NCI-H1694 treated with DMSO at 0.1 percent for 48 hours (cell line): ENCODE results near the gene SCYGR4.
"Not testable (repeated sequence)": the region's sequence is repeated elsewhere in the genome, so short reads cannot be mapped to it uniquely, and the experiment has no call there.

Source experiments
- DNase-seq: peaks from one replicate; lab custom pipeline; 2025; lab: John Stamatoyannopoulos, UW

Gene SCYGR4, protein sequence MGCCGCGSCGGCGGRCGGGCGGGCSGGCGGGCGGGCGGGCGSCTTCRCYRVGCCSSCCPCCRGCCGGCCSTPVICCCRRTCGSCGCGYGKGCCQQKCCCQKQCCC

DNA sequence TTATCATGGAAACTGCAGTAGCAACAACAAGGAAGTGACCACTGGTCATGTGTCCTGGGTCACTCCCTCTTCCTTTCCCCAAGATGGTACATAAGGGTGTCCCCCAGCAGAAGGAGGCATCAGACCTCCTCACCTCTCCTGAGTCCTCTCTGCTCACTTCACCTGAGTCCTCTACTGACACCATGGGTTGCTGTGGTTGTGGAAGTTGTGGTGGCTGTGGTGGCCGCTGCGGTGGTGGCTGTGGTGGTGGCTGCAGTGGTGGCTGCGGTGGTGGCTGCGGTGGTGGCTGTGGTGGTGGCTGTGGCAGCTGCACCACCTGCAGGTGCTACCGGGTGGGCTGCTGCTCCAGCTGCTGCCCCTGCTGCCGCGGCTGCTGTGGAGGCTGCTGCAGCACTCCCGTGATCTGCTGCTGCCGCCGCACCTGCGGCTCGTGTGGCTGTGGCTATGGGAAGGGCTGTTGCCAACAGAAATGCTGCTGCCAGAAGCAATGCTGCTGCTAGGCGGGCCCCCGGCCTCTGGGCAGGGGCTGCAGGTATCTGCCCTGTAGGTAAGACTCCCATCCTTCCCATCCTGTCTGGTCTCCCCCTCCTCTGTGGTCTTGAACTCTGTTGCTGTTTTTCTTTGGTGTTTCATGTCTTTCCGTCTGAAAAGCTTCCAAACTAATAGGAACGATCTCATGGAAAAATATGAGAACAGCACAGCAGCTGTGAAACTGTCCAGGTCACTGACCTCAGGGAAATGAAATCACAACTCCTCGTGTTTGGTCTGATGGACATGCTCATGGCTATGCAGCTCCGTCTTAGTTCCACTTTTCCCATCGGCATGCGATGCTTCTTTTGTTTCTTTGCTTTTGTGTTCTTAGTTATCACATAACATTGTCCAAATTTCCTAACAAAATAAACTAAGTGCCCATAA is at the start of gene SCYGR4:
TSS of gene SCYGR4 (plus strand) at position 183 of the 915 bp plus-strand sequence. CDS start at position 183, 0 bp downstream.
- DNase-seq = no peak

DNA sequence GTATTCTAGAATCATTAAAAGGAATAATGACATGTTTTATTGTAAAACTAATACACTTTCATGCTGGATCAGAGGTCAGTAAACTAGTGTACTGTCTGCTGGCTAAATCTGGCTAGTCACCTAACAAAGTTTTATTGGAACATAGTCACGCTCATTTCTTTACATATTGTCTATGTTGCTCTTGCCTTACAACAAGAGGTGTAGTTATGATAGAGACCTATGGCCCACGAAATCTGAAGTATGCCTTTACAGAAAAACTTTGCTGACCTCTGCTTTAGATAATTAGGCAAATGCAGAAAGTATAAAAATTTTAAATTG is 48.5 kb upstream of the SCYGR4 start:
- no peak for DNase-seq

DNA sequence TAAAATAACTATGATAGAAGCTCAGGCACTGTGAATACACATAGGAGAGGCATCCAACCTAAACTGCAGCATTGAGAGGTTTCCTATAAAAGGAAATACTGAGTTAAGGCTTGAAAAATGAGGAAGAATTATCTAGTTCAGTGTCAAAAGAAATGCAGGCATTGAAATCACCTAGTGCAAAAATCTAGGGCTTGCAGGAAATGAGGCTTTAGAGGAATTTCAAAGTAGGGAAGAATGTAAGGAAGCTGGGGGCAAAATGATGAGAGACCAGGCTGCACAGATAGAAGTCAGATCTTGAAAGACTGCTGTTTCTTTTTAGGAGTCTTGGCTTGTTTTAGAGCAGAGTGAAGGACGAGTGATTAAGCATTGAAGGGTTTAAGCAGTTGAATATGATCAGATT is 46.7 kb upstream of the SCYGR4 start:
- no peak for DNase-seq

DNA sequence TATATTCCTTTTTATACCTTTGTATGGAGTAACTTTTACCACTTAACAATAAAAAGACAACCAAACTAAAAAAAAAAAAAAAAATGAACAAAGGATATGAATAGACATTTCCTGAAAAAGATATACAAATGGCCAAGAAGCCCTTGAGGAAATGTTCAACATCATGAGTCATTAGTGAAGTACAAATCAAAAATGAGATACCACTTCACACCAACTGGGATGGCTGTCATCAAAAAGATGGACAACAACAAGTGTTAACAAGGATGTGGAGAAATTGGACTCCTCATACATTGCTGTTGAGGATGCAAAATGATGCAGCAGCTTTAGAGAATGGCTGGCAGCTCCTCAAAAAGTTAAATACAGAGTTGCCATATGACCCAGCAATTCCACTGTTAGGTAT is 41.2 kb upstream of the SCYGR4 start:
- no peak for DNase-seq

DNA sequence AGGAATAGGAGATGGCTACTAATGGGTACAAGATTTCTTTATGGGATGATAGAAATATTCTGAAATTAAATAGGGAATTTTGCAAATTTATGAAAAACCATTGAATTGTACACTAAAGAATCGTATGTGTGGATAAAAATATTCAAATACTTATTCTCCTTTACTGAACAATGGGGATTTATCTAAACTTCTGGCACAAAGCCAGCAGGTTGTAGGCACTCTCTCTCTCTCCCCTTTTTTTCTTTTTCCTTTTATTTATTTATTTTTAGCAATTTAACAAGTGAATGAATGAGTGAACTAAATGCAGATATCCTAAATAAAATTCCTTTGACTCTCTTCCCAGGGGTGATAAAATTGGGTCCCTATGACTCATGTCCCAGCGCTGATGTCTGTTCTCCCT is 40.5 kb upstream of the SCYGR4 start:
- no peak for DNase-seq

DNA sequence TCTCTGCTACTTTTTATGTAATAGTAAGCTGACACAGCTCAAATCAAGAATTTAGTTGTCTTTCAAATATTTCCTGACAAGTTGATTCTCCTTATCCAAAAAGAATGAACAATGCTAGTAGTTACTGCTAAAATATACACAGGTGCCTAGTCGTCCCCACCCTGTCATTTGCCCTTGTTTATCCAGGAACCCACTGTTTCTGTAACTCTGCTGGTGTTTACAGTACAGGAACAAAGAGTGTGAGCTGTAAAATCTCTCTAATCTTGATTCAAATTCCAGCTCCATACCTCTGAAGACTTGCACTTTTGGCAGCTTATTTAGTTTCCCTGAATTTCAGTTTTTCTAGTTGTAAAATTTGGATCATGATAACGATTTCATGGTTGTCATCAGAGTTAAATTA is 39.7 kb upstream of the SCYGR4 start:
- no peak for DNase-seq

DNA sequence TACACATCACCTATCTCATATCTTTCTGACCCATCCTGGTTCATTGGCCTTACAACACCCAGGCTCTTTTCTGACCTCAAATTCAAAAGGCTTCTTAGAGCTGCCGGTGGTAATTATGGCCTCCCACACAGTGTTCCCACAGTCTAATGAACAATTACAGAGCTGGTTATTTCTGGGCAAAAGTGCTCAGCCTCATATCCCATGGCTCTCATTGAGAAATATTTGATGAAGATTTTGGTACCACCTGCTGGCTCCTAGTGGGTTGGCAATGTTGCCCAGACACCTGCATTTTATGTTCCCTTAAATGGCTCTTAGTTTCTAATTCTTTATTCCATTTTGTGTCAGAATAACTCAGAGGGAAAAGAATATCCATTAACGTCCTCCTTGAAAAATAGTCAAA is 38.7 kb upstream of the SCYGR4 start:
- DNase-seq = no peak

DNA sequence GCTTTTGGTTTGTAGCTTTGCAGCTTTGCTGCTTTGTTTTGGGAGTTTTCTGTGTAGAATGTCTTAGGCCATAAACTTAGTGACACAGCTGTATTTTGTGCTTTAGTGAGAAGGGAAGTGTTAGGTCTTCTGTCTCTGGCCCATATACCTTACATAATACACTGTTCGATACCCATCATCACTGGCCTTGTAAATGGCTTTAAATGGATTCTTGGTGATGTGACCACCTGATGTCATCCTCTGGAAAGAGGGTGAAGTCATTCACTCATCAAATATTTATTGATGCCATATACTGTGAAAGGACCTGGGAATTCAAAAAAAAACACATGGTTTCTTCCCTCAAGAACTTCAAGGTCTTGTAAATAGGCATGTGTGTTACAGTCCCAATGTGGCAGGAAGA is 37.5 kb upstream of the SCYGR4 start:
- DNase-seq = no peak

DNA sequence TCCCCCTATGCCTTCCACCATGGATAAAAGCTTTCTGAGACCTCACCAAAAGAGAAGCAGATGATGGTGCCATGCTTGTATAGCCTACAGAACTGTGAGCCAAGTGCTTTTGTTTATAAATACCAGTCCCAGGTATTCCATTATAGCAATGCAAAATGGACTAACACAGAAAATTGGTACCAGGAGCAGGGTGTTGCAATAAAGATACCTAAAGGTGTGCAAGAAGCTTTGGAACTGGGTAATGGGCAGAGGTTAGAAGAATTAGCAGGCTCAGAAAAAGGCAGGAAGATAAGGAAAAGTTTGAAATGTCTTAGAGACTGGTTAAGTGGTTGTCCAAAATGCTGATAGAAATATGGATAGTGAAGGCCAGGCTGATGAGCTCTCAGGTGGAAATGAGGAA is 34.9 kb upstream of the SCYGR4 start:
- DNase-seq = no peak

DNA sequence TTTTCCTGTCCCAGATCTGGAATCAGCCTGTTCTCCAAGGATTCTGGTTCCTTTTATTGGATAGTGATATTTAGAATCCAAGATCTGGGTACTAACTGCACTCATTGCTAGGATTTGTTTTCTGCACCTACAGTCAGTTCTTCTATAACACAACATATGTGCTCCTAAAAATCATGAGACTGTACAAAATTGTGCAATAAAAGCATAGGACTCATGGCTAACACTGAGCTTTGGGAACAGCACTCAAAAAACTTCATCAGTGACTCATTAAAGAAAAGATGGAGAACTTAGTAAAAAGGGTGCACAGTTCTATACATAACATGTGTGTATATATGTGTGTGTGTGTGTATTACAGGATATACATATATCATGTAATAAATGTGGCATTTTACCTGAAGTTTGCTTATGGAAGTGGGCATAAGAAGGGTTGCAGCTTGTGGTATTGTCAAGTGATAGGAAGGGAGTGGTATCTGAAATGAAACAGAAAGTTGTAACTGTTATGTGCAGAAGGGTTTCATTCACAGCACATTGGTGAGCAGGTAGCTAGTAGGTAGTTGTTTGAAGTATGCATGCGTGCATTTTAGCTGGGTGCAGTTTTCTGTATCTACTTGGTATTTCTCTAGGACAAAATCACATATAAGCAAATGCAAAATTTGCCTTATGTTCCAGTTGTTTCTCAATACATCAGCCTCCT is 24.5 kb upstream of the SCYGR4 start:
- DNase-seq = no peak

DNA sequence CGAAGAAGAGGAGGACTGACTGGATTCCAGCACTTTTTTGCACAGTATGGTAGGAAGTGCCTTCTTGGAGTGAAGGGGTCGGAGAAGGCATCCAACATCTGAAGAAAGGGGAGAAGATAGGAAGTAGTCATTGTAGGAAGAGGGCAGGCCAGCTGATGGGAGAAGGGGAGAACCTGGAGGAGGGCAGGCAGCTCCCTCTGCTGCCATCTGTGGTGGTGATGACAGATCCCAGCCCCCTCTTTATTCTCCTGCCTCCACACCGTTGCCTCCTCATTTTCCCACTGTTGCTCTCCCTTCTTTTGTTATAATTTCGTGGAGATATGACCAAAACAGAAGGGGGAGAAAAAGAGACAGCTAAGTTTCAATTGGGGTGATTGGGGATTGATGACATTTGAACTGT is 21.5 kb upstream of the SCYGR4 start:
- no peak for DNase-seq

DNA sequence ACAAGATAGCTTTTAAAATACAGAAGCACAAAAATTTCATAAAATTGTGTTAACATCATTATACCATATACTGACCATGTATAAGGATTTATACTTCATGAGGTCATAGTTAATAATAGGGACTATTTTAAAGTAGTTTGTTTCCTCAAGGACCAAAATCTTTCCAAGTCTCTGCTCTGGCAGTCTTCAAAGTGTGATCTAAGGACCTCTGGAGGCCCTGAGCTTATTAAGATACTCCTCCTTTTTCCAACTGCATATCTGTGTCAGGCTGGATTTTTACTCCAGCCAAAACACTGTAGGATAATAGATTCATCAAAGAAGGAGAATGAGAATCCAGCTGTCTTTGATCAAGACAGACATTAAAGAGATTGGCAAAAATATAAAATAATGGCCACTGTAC is 20.3 kb upstream of the SCYGR4 start:
- no peak for DNase-seq

DNA sequence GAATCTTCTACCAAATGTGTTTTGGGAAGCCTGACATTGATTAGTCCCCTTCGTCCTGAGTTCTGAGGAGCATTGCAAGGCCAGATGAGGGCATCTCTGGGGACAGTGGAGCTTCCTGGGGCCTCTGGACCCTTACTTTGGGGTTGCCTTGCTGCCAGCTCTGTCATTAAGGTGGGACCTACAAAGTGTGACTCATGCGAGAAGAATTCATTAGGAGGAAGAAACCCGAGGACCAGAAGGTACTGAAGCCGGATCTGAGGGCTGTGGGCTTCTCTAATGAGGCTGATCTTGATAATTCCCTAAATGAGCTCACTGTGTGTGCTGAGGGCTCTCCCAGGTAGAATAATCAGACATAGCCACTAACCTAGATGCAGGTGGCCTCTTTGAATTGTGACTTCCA is 19.3 kb upstream of the SCYGR4 start:
- no peak for DNase-seq

DNA sequence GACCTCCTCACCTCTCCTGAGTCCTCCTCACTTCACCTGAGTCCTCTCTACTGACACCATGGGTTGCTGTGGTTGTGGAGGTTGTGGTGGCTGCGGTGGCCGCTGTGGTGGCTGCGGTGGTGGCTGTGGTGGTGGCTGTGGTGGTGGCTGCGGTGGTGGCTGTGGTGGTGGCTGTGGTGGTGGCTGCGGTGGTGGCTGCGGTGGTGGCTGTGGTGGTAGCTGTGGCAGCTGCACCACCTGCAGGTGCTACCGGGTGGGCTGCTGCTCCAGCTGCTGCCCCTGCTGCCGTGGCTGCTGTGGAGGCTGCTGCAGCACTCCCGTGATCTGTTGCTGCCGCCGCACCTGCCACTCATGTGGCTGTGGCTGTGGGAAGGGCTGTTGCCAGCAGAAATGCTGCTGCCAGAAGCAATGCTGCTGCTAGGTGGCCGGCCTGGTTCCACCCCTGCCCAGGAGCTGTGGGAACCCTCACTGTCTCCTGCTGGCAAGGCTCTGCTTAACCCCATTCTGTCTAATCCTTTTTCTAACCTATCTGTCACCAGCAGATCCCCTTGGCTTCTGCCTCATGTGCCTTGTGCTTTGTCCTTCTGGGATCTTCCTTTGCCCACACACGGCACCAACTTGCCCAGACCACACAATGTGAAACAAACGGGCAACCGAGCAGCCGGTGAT is 18.3 kb upstream of the SCYGR4 start, which contains the start of gene SCYGR2:
TSS of gene SCYGR2 (plus strand) at position 59 of the 669 bp plus-strand sequence. CDS start at position 59, 0 bp downstream.
- DNase-seq = not testable (repeated sequence)

DNA sequence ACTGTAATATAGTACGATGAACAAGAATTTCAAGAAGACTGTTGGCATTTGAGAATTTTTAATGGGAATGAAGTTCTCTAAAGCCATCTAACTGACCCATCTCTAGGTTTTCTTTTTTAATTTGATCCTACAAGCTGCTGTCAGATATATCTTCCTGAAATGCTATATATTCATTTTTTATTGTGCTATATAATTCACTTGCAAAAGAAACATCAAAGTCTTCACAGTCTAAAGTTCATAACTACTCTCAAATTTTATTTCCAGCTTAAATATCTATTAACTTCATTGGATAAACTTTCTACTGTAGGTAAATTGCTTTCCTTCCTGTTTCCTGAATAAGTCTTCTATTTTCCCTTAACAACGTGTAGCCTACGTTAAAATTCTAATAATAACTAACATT is 14.9 kb upstream of the SCYGR4 start:
- DNase-seq = no peak

DNA sequence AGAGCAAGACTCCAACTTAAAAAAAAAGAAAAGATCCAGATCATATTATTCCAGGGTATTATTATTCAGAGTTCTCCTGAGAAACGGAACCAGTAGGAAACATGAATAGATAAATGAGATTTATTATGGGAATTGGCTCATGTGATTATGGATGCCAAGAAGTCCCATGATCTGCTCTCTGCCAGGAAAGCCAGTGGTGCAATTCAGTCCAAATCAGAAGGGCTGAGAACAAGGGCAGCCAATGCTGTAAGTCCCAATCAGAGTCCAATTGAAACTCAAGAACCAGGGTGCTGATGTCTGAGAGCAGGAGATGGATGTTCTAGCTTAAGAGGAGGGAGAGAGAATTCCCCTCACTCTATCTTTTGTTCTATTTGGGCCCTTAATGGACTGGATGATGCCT is 10.8 kb upstream of the SCYGR4 start:
- DNase-seq = no peak

DNA sequence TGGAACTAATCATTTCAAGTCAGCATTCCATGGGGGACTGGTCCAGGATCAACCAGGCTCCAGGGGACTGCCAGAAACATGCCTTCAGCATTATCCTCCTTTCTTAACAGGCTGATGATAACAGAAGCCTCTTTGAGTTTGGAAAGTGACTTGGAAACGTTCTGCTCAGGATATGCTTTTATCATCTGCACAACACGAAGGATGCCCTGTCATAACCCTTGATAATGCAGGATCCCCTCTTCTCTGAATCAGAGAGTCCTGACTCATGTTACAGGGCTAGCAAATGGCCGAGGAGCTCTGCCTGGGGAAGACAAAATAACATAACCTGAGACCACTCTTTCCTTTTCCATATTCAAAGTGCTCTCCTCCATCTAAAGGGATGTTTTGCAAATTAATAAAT is 9.4 kb upstream of the SCYGR4 start:
- DNase-seq = no peak

DNA sequence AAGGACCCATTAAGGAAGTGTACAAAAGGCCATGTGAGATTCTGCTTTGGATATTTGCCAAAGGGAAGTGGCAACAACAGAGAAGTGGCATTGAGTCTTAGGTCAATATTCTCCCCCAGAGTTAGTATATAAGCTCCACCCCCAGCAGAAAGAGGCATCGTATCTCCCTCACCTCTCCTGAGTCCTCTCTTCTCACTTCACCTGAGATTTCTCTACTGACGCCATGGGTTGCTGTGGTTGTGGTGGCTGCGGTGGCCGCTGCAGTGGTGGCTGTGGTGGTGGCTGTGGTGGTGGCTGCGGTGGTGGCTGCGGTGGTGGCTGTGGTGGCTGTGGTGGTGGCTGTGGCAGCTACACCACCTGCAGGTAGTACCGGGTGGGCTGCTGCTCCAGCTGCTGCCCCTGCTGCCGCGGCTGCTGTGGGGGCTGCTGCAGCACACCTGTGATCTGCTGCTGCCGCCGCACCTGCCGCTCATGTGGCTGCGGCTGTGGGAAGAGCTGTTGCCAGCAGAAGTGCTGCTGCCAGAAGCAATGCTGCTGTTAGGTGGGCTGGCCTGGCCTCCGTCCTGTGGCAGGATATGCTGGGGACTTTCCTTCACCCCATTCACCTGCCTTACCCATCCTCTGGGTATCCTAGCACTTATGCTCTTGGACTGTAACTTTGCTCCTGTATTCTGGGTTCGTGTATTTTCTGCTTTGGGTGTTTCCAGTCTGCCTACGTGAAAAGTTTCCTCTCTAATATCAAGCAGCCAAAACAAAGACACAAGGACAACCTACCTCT is 8.5 kb upstream of the SCYGR4 start:
- DNase-seq = no peak

DNA sequence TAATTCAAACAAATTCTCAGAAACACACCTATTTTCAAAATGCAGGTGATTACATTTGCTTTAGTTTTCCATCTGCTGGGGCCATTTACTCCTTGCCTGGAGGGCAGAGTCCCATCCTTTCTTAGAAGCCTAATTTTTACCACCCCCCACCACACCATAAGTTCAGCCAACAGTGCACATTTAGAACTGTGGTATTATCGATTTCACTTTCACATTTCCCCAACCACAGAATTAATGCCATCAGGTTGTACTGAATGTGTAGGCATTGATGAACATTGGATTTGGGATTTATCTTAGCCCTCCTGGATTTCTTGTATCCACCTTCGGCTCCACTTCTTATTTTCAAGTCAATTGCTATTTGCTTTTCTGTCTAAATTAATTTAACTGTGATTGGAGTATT is 7.2 kb upstream of the SCYGR4 start:
- DNase-seq = no peak

DNA sequence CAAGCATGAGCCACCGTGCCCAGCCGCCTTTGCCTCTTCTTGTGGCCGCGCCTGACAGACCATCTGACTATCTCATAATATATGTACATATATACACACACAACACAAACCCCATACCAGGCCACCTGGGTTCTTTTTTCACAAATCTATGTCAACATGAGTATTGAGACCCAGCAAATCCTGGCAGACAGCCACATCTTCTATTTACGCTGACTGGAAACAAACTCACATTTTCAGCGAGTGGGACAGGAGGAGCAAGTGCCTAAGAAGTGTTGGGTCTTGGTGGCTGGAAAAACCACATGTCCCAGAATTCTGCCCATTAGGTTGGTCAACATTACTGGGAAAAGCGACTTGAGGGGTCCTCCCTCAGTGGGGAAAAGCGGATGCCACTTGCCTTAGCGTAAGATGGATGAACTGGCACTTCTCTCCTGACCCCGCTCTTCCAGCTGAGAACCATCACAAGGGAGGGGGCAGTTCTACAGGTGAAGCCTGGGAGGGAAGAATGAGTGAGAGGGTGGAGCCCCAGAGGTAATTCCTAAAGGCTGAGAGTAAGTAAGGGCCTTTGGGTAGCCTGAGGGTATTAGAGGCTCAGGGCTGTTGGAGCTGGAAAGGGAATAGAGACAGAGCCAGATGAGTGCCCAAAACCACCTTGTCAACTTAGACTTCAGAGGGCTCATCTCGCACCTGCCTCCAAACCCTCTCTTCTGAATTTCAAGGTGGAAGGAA is 4.6 kb upstream of the SCYGR4 start:
- DNase-seq = no peak

DNA sequence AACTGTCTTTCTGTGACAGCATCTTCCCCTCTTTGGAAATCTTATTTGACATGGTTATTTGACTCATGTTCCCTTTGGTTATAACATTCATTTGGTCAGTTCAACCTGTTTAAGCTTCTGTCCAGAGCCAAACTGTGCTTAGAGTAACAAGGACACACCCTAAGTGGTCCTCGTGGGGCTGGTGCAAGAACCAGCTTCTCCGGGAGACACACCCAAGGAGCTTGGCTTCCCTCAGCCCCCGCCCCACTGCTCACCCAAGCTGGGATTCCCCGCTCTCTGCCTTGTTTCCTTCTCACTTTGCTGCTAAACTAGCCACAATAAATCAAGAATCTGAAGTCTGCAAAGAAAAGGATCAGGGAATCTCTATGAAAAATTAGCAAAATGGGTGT is 4.0 kb upstream of the SCYGR4 start:
- no peak for DNase-seq
